Measurements from ENCODE around the gene PPTC7.
A peak's percentile ranks its signal among the peaks of the same experiment; 100 is the strongest.
"Not testable (repeated sequence)": the region's sequence is repeated elsewhere in the genome, so short reads cannot be mapped to it uniquely, and the experiment has no call there.

PPTC7 gene

DNA sequence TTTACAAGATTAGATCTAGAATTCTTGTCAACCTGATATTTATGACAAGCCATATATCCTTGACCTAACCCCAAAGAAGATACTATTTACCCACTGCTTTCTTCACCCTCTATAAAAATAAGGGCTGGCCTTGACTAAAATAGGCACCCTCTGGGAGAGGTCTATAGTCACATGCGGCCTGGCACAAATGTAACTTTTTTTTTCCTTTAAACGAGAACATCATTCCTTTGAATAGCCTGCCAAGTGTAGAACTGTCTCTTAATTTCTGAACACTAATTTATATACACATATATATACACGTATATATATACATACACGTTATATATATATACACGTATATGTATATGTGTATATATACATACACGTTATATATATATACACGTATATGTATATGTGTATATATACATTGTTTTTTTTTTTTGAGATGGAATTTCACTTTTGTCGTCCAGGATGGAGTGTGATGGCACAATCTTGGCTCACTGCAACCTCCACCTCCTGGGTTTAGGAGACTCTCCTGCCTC lies 18.6 kb downstream of the PPTC7 start:
- DNase-seq (ENCODE audit: low read depth), result no peak
- TF ChIP-seq, protein P1, sequence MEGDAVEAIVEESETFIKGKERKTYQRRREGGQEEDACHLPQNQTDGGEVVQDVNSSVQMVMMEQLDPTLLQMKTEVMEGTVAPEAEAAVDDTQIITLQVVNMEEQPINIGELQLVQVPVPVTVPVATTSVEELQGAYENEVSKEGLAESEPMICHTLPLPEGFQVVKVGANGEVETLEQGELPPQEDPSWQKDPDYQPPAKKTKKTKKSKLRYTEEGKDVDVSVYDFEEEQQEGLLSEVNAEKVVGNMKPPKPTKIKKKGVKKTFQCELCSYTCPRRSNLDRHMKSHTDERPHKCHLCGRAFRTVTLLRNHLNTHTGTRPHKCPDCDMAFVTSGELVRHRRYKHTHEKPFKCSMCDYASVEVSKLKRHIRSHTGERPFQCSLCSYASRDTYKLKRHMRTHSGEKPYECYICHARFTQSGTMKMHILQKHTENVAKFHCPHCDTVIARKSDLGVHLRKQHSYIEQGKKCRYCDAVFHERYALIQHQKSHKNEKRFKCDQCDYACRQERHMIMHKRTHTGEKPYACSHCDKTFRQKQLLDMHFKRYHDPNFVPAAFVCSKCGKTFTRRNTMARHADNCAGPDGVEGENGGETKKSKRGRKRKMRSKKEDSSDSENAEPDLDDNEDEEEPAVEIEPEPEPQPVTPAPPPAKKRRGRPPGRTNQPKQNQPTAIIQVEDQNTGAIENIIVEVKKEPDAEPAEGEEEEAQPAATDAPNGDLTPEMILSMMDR (conservative IDR thresholded peaks at IDR 0.05; ENCODE audit: low read depth, low read length), result no peak
- no peak overlapping the region for H3K4me3 ChIP-seq (ENCODE audit: low read depth, low read length)

DNA sequence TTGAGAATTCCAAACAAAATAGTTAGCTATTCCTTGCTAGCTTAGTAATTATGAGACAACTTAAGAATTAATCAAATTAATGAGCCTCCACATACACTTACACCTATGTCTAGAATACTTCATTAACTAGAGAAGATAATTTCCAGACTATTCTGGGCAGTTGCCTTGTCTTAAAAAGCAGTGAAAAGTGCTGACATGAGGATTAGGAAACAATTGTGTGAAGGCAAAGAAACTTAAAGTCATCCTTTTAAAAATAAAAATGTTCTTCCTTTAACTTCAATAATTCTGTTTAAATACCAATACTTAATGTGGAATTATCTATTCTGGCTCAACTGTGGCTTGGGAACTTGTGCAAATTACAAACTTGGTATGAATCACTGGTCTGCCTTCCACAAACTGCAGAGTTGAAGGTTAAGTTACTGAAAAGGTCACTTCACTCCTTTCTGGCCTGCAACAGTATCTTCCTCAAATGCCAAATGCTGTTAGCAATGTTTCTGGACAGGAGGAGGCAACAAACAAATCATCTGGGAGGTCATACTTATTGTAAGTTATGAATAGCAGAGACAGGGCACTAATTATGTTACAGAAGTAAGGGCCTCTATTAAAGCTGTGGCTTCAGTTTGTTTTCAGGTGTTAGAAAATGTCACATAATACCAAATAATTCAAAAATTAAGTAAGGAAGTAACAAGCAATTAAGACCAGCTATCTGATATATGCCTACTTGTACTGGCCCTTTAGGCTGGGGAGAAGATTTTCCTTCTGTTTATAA lies 19.2 kb downstream of the PPTC7 start:
- peak; percentile 88 for DNase-seq (ENCODE audit: low read depth)
- TF ChIP-seq, protein P1 (conservative IDR thresholded peaks at IDR 0.05; ENCODE audit: low read depth, low read length), result no peak
- no peak overlapping the region for H3K4me3 ChIP-seq (ENCODE audit: low read depth, low read length)

DNA sequence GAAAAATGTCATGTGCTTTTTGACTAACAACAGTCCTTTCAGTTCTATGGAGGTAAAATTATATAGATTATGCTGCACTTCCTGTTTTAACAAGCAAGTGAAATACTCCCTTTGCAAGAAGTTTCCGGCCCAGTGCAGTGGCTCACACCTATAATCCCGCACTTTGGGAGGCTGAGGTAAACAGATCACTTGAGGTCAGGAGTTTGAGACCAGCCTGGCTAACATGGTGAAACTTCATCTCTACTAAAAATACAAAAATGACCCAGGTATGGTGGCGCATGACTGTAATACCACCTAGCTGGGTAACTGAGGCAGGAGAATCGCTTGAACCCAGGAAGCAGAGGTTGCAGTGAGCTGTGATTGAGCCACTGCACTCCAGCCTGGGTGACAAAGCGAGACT lies 20.7 kb downstream of the PPTC7 start:
- not testable (repeated sequence) for H3K4me3 ChIP-seq (ENCODE audit: low read depth, low read length); DNase-seq (ENCODE audit: low read depth)

DNA sequence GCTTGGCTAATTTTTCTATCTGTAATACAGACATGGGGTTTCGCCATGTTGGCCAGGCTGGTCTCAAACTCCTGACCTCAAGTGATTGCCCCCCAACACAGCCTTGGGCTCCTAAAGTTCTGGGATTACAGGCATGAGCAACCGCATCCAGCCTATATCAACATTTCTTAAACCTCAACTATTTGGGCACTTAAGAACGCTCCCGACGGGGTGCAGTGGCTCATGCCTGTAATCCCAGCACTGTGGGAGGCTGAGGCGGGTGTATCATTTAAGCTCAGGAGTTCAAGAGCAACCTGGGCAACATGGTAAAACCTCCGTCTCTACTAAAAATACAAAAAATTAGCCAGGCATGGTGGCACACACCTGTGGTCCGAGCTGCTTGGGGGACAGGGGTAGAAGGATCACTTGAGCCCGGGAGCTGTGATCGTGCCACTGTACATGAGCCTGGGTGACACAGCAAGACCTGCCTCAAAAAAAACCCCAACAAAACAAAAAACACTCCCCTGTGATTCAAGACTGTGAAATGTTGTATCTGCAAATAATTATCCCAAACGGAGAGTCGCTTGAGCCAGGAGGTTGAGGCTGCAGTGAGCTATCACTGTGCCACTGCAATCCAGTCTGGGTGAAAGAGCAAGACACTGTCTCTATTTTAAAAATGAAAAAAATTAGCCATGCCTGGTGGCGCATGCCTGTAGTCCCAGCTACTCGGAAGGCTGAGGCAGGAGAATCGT lies 21.5 kb downstream of the PPTC7 start:
- no peak overlapping the region for H3K4me3 ChIP-seq (ENCODE audit: low read depth, low read length)
- TF ChIP-seq, protein P1 (conservative IDR thresholded peaks at IDR 0.05; ENCODE audit: low read depth, low read length), result no peak
- DNase-seq (ENCODE audit: low read depth), result no peak

DNA sequence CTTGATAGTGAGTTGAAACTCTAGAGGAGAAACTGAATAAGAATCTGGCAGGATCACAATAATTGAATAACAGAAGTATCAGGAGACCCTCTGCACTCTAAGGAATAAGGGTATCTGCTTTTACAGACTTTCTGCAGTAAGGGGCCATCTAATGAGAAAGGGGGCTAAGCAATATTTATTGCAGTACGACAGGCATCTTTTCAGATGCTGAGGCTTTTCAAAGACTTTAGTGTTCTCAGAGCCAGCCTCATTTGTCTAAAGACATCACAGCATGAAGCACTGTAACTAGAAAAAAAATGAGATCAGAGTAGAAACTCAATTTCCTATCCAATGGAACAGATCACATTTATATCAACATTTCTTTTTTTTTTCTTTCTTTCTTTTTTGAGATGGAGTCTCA lies 22.2 kb downstream of the PPTC7 start:
- TF ChIP-seq, protein P1 (conservative IDR thresholded peaks at IDR 0.05; ENCODE audit: low read depth, low read length), result no peak
- no peak overlapping the region for H3K4me3 ChIP-seq (ENCODE audit: low read depth, low read length)
- no peak for DNase-seq (ENCODE audit: low read depth)

DNA sequence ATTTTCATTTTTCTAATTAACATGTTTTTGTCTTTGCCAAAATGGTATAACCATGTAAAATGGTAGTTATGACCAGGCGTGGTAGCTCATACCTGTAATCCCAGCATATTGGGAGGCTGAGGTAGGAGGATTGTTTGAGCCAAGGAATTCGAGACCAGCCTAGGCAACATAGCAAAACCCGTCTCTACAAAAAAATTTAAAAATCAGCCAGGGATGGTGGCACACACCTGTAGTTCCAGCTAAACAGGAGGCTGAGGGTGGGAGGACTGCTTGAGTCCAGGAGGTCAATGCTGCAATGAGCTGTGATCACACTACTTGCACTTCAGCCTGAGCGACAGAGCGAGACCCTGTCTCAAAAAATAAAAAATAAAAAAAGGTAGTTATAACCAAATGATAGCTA lies 23.1 kb downstream of the PPTC7 start:
- H3K4me3 ChIP-seq (ENCODE audit: low read depth, low read length), result no peak overlapping the region
- TF ChIP-seq, protein P1 (conservative IDR thresholded peaks at IDR 0.05; ENCODE audit: low read depth, low read length), result no peak
- no peak for DNase-seq (ENCODE audit: low read depth)

DNA sequence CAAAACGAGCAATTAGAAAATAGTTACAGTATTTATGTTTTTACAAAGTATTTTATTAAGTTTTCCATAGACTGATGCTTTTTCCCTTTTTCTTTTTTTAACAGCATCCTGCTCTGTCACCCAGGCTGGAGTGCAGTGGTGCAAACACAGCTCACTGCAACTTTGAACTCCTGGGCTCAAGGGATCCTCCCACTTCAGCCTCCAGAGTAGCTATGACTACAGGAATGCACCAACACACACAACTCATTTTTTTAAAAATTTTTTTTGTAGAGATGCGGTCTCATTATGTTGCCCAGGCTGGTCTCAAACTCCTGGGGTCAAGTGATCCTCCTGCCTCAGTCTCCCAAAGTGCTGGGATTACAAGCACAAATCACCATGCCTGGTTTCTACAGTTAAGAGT lies 24.2 kb downstream of the PPTC7 start:
- not testable (repeated sequence) for H3K4me3 ChIP-seq (ENCODE audit: low read depth, low read length); DNase-seq (ENCODE audit: low read depth)

DNA sequence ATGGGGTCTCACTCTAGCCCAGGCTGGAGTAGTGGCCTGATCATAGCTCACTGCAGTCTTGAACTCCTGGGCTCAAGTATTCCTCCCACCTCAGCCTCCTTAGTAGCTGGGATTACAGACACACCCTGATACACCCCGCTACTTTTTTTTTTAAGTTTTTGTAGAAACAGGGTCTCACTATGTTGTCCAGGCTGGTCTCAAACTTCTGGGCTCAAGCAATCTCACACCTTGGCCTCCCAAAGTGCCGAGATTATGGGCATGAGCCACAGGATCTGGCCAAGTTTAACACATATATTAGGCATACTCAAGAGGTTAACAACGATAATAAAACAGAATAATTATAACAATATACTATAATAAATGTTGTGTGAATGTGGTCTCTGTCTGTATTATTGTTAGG lies 25.8 kb downstream of the PPTC7 start:
- H3K4me3 ChIP-seq (ENCODE audit: low read depth, low read length), result no peak overlapping the region
- TF ChIP-seq, protein P1 (conservative IDR thresholded peaks at IDR 0.05; ENCODE audit: low read depth, low read length), result no peak
- DNase-seq (ENCODE audit: low read depth), result no peak

Measured in choroid plexus epithelial cell (primary cell).